WERI-Rb-1 (cell line): ENCODE measurements around the gene SLC7A14.

ENCODE experiments used
- DNase-seq: peaks from one replicate; pipeline ENCODE4 v3.0.0-alpha.2; 2020
- H3K27ac ChIP-seq: fragments of 250-450 bp; sonication (Bioruptor Pico); 2 replicates; pipeline ENCODE4 v1.5.1; 2020; ENCODE audit warnings: mild to moderate bottlenecking, moderate library complexity
- H3K27me3 ChIP-seq: fragments of 250-450 bp; sonication (Bioruptor Pico); 2 replicates; pipeline ENCODE4 v1.5.1; 2021; ENCODE audit warnings: mild to moderate bottlenecking, low read depth, moderate library complexity; ENCODE audit not compliant: insufficient read depth, severe bottlenecking
- H3K36me3 ChIP-seq: fragments of 250-450 bp; sonication (Bioruptor Pico); 2 replicates; pipeline ENCODE4 v1.5.1; 2020; ENCODE audit warnings: mild to moderate bottlenecking, moderate library complexity
- H3K4me3 ChIP-seq: 2 replicates; pipeline ENCODE4 v1.5.1; 2011; ENCODE audit warnings: low read depth, mild to moderate bottlenecking, control low read depth, low read length
- H3K9me3 ChIP-seq: fragments of 250-450 bp; sonication (Bioruptor Pico); 2 replicates; pipeline ENCODE4 v1.5.1; 2021; ENCODE audit warnings: mild to moderate bottlenecking, moderate library complexity; ENCODE audit not compliant: severe bottlenecking
- CTCF ChIP-seq: IDR thresholded peaks from 2 replicates; pipeline ENCODE4 v1.5.1; 2011; ENCODE audit warnings: low read depth, mild to moderate bottlenecking, control low read depth, inconsistent platforms, low read length

Gene SLC7A14

GRCh38 chr3:170496868-170497140, 89.1 kb downstream of the SLC7A14 start:
- no peaks in the 10 kb centered on the region for H3K9me3 ChIP-seq
- TF ChIP-seq CTCF: no peak
- H3K27ac ChIP-seq: no peak overlapping the region
- H3K27me3 ChIP-seq: no peaks in the 10 kb centered on the region
- H3K36me3 ChIP-seq: no peaks in the 10 kb centered on the region
- no peak for DNase-seq
- H3K4me3 ChIP-seq: no peak overlapping the region

- no peak for DNase-seq
- H3K36me3 ChIP-seq: no peaks in the 10 kb centered on the region
- H3K27ac ChIP-seq: no peak overlapping the region
- no peak overlapping the region for H3K4me3 ChIP-seq
- 0 out of 2 replicates have a peak, but pooled peaks have one; percentile 17 for TF ChIP-seq CTCF
- no peaks in the 10 kb centered on the region for H3K9me3 ChIP-seq
- H3K27me3 ChIP-seq: no peaks in the 10 kb centered on the region
Observed at GRCh38 chr3:170496026-170496867, 89.6 kb downstream of the SLC7A14 start.

GRCh38 chr3:170494766-170495165, 91.1 kb downstream of the SLC7A14 start:
- Histone ChIP-seq H3K9me3 (no peaks in the 10 kb centered on the region), H3K4me3 (no peak overlapping the region), H3K27ac (no peak overlapping the region), H3K36me3 (no peaks in the 10 kb centered on the region), H3K27me3 (no peaks in the 10 kb centered on the region)
- no peak for DNase-seq
- no peak for TF ChIP-seq CTCF

DNA sequence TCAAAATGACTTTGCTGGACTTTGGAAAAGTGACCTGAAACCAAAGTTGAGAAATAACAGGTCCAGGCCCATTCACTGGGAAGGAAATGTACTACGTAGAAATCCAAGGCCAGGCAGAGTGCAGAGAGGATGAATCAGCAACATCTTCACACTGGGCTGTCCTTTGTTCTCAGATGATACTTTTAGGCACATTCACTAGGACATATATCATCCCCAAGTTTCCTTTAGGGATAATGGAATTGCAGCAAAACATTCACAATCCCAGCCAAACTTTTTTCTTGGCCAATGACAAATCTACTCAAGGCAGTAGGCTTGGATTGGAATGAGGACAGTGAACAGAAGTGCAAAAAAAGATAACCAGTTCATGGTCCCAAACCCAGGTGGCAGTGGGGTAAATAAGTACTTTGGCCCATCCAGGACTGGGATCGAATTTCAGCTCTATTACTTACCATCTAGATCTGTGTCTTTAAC, 92.1 kb downstream of the SLC7A14 start:
- no peaks in the 10 kb centered on the region for H3K36me3 ChIP-seq
- no peak for TF ChIP-seq CTCF
- no peak overlapping the region for H3K4me3 ChIP-seq
- H3K9me3 ChIP-seq: no peaks in the 10 kb centered on the region
- no peaks in the 10 kb centered on the region for H3K27me3 ChIP-seq
- DNase-seq: no peak
- no peak overlapping the region for H3K27ac ChIP-seq

DNA sequence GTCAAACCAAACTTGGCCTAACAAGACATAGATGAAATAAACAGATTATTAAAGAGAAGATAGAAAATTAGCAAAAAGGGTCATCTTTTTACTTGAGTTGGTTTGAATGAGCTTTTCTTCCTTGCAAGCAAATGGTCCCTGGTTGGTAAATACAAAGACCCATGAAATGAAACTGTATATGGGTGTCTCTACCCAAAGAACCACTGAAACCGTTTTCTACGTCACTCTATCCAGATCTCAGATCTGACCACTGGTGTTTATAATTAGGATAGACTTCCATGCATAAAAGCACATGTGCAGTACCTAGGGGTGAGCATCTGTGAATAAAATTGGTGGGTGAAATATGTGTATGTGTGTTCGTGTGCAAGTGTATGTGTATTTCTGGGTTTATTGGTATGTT, 94.0 kb downstream of the SLC7A14 start:
- no peaks in the 10 kb centered on the region for H3K36me3 ChIP-seq
- no peak overlapping the region for H3K4me3 ChIP-seq
- H3K9me3 ChIP-seq: no peaks in the 10 kb centered on the region
- no peaks in the 10 kb centered on the region for H3K27me3 ChIP-seq
- no peak overlapping the region for H3K27ac ChIP-seq
- TF ChIP-seq CTCF: no peak
- no peak for DNase-seq
